ENCODE data around the gene SAMHD1. TPM values are rescaled to one million over a fixed set of nuclear protein-coding genes. Genes with fewer than 3 reads are reported as not detected.

The SAMHD1 gene
- total and polyA plus RNA-seq, 2 donors (not counting 3 experiments of a cell fraction or from before 2014, with no cell fraction given): 13.7 to 27.5 TPM

DNA sequence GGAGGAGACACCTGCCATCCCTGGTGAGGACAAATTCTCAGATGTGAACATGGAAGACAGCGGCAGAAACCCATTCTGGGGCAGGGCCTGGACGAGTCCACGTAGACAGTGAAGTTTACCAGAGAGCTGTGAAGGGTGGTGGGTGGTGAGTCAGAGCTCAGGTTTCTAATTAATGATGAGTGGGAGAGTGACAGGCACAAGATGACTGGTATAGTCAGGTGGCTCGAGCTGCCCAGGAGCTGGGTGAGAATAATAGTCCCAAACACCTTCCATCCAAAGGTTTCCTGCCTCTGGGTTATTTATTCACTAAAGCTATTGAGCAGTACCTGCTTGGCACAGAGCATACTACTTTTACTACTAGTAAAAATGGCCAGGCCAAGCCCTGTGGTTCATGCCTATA, 69.6 kb downstream of the SAMHD1 start:
- POLR2A ChIA-PET: no interaction called here
- no peak overlapping the region for H3K9ac ChIP-seq (replicated peaks; ENCODE audit: extremely low read depth, insufficient read depth, low read length)
- no peaks in the 10 kb centered on the region for H3K9me1 ChIP-seq (replicated peaks; ENCODE audit: control insufficient read depth, extremely low read depth, insufficient read depth, low read length)
- no peak overlapping the region for H3K4me2 ChIP-seq (ENCODE audit: insufficient read depth, low read length)
- TF ChIP-seq POLR2A (IDR thresholded peaks at IDR 0.05; ENCODE audit: low read depth, low read length) (no peak), JUN (IDR thresholded peaks at IDR 0.05; ENCODE audit: borderline replicate concordance, insufficient read depth, insufficient read length, low read depth) (no peak), MYC (IDR thresholded peaks at IDR 0.05; ENCODE audit: low read depth, low read length) (no peak), POLR2AphosphoS5 (IDR thresholded peaks at IDR 0.05; ENCODE audit: insufficient read depth, low read depth, low read length) (no peak), GATA2 (IDR thresholded peaks at IDR 0.05; ENCODE audit: insufficient read depth, insufficient read length, low read depth, low read length) (no peak), FOS (IDR thresholded peaks at IDR 0.05; ENCODE audit: borderline replicate concordance, insufficient read depth, low read length) (no peak), EZH2 (IDR thresholded peaks at IDR 0.05; ENCODE audit: borderline replicate concordance, low read depth, low read length, severe bottlenecking) (no peak)
- TF ChIP-seq, protein P1, sequence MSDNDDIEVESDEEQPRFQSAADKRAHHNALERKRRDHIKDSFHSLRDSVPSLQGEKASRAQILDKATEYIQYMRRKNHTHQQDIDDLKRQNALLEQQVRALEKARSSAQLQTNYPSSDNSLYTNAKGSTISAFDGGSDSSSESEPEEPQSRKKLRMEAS (IDR thresholded peaks at IDR 0.05; ENCODE audit: insufficient read depth, insufficient read length): no peak
- TF ChIP-seq, protein P2, sequence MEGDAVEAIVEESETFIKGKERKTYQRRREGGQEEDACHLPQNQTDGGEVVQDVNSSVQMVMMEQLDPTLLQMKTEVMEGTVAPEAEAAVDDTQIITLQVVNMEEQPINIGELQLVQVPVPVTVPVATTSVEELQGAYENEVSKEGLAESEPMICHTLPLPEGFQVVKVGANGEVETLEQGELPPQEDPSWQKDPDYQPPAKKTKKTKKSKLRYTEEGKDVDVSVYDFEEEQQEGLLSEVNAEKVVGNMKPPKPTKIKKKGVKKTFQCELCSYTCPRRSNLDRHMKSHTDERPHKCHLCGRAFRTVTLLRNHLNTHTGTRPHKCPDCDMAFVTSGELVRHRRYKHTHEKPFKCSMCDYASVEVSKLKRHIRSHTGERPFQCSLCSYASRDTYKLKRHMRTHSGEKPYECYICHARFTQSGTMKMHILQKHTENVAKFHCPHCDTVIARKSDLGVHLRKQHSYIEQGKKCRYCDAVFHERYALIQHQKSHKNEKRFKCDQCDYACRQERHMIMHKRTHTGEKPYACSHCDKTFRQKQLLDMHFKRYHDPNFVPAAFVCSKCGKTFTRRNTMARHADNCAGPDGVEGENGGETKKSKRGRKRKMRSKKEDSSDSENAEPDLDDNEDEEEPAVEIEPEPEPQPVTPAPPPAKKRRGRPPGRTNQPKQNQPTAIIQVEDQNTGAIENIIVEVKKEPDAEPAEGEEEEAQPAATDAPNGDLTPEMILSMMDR (IDR thresholded peaks at IDR 0.05; ENCODE audit: extremely low read depth in 1 of 2, insufficient read depth in 1 of 2, low read depth in 1 of 2, low read length in 2 of 2): no peak
- H3K27me3 ChIP-seq (ENCODE audit: control insufficient read depth in 2 of 2, insufficient read depth in 2 of 2, low read length in 2 of 2): no peaks in the 10 kb centered on the region
- no peaks in the 10 kb centered on the region for H3K79me2 ChIP-seq (ENCODE audit: control insufficient read depth, insufficient read depth, low read length)
- BruUV-seq (replicated peaks): no TSS peak
- no peaks in the 10 kb centered on the region for H3K4me1 ChIP-seq (ENCODE audit: control insufficient read depth, extremely low read depth, insufficient read depth, low read length)
- no peak for DNase-seq (ENCODE audit: low read depth, low spot score)
- no peak overlapping the region for H2AFZ ChIP-seq (ENCODE audit: low read depth, low read length)
- dilution Hi-C loops (cut with MboI; ENCODE audit: extremely low pct_ligation_motif_present, low sequenced_read_pairs) (no loop called here), intact Hi-C loops (cut with micrococcal nuclease) (no loop called here)
- no peaks in the 10 kb centered on the region for H3K9me3 ChIP-seq (replicated peaks; ENCODE audit: control insufficient read depth, insufficient read depth, low read length)
- CTCF ChIA-PET: interaction anchor here (0.8 to 2.0 kb wide), 4 partner anchors 9 to 59 kb away, joined by 3 to 6 read pairs (median 4); a partner anchor contains a TSS
- H3K4me3 ChIP-seq (replicated peaks in 1 of 3; ENCODE audit: insufficient read depth in 1 of 3, low read depth in 1 of 3, low read length in 3 of 3): no peak overlapping the region
- H3K27ac ChIP-seq (ENCODE audit: insufficient read depth, low read depth, low read length): no peak overlapping the region
- no peaks in the 10 kb centered on the region for H3K36me3 ChIP-seq (ENCODE audit: control insufficient read depth in 2 of 2, extremely low read depth in 1 of 2, insufficient read depth in 2 of 2, low read length in 2 of 2)
- FAIRE-seq: no peak
- H4K20me1 ChIP-seq (replicated peaks; ENCODE audit: control insufficient read depth, extremely low read depth, insufficient read depth, low read length): no peaks in the 10 kb centered on the region
